22Rv1 (cell line): ENCODE results near the gene ADCY5.

ENCODE experiments used
- CTCF ChIP-seq: fragments of 450-650 bp; IDR thresholded peaks from 2 replicates; pipeline ENCODE4 v1.5.1; 2017; ENCODE audit warnings: mild to moderate bottlenecking
- ZFX ChIP-seq: fragments of 450-650 bp; IDR thresholded peaks from 2 replicates; pipeline ENCODE4 v1.6.1; 2017; ENCODE audit warnings: antibody characterized with exemption, borderline replicate concordance

- TF ChIP-seq CTCF (no peak), ZFX (no peak)
Measured at GRCh38 chr3:123310186-123310585, 138.7 kb downstream of the ADCY5 start.
